GM12801 (cell line): Measurements from ENCODE around the gene ENDOU.

Experiments used
- CTCF ChIP-seq: IDR thresholded peaks from one replicate; pipeline ENCODE4 v1.5.1; 2011; ENCODE audit warnings: control low read depth; ENCODE audit not compliant: insufficient read length; ENCODE audit errors: extremely low read depth

ENDOU gene

GRCh38 chr12:47739979-47740378 lies 14.7 kb upstream of the ENDOU start:
- TF ChIP-seq CTCF, result no peak

- no peak for TF ChIP-seq CTCF
Measured at GRCh38 chr12:47739297-47739696, 14.0 kb upstream of the ENDOU start.

GRCh38 chr12:47737936-47738594 lies 12.8 kb upstream of the ENDOU start:
- TF ChIP-seq CTCF, result no peak

- TF ChIP-seq CTCF, result no peak
Measured at GRCh38 chr12:47736877-47737676, 11.8 kb upstream of the ENDOU start.

- TF ChIP-seq CTCF, result no peak
Measured at GRCh38 chr12:47736216-47736615, 10.9 kb upstream of the ENDOU start.

GRCh38 chr12:47735649-47736048 lies 10.4 kb upstream of the ENDOU start:
- no peak for TF ChIP-seq CTCF

GRCh38 chr12:47734725-47735480 lies 9.6 kb upstream of the ENDOU start:
- TF ChIP-seq CTCF, result no peak
